Cortex of kidney (tissue), 1 donor: ENCODE measurements around the gene PAPOLB.

Experiments used
- DNase-seq: peaks from one replicate; lab custom pipeline; 2025; lab: John Stamatoyannopoulos, UW

Gene PAPOLB

DNA sequence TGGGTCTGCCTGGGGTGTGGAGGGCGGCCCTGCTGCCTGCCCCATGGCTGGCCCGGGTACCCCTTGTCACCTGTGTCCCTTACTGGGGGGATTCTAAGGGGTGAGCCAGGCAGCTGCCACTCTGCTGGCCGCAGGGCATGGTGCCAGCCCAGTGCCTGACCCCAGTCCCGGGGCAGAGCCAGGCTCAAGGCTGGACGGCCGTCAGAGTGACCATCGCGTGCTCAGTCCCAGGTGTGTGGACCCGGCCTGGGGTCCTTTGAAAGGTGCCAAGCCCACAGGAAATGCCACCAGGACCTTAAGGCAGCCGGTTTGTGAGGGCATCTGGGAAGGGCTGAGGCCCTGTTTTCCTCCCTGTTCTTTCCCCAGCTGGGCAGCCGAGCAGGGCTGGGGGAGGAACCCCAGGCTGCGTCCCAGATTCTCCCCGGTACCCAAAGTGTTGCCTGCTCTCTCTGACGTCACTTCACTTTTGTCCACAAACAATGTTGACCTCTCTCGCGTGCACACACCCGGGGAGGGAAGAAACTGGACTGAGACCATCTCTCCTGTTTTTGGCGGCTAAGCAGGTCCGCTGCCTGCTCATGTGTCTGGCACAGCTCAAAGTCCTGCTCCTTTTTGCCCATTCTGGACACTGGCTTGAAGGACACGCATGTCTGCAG lies 37.6 kb downstream of the PAPOLB start:
- no peak for DNase-seq

DNA sequence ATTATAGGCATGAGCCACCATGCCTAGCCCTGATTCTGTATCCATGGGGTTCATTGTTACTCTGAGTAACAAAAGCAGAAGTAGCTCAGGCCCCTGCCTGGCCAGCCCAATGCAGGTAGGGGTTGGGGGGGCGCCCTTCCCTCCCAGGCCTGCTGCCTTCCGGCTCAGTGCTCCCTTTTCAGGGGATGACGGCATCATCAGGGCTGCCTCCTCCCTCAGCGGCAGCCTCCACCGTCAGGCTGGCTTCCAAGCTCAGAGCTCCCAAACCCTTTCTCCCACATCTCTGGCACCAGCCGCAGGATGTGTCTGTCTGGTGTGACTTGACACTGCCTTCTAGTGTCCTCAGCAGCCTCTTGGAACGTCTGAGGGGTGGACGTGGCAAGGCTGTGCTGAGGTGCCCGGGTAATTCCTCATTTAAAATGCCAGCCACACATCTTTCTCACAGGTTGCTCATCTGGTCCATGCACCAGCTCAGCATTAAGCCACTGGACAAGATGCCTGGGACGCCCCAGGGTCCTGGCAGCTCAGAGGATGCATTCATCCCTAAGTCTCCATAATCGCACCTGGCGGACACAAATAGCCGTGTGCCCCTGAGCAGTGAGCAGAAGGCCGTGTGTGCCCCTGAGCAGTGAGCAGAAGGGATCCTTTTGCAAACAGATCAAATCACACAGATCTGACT lies 38.2 kb downstream of the PAPOLB start:
- no peak for DNase-seq

DNA sequence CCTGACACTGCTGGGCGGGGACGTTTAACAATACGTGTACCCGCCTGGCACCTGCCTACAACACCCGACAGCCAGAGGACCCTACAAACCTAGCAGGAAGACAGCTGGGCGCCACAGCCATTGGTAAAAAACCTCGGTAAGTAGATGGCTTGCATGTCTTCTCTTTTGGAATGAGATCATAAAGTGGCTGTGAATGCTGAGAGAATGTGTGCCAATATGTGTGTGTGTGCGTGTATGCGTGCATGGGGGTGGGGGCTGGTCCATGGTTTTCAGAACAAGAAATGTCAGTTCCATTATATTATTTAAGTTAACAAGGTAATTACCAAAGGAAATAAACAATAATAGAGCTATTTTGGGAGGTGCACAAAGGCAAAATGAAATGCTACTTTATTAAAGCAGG lies 39.2 kb downstream of the PAPOLB start:
- DNase-seq, result no peak

DNA sequence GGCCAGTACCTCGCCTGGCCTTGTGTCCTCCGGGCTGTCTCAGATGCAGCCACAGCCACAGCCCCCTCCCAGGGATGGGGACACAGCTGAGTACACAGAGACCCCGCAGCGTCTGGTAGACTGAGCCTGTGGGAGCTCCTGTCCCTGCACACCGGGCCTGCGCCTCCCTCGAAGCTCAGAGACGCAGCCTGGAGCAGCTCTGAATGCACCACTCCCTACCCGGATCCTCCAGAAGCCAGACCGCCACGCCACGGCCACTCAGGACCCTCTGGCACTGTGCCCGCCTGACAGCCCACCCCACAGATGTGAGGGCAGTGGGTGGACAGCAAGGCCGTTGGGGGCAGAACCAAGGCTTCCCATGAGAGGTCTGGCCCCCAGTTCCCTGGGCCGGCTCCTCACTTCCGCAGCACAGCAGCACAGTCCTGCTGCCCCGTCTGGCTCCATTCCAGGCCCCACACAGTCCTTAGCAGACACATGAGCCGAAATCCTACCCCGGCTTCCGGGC lies 40.8 kb downstream of the PAPOLB start:
- DNase-seq, result no peak

DNA sequence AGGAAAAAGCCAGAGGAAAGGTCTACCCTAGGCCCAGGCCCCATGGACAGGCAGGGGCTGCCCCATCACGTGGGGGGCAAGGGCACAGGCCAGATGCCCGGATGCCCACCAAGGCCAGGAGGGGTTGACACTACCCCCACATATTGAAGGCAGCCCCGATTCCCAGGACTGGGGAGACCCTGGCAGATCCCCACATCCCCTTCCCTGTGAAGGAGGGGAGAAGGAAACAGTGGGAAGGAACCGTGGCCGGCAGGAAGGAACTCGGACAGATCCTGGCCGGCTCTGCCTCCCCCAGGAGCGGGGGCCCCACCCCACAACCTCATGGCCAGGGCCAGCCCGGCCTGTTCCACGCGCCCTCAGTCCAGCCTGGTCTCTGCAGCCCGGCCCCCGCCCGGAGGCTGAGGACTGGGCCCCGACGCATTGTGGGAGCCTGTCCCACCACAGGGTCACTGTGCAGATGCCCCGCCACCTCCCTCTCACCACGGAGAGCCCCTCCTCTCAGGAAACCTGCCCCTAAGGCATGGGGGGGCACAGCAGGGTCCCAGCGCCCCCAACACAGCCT lies 41.3 kb downstream of the PAPOLB start:
- DNase-seq, result no peak

DNA sequence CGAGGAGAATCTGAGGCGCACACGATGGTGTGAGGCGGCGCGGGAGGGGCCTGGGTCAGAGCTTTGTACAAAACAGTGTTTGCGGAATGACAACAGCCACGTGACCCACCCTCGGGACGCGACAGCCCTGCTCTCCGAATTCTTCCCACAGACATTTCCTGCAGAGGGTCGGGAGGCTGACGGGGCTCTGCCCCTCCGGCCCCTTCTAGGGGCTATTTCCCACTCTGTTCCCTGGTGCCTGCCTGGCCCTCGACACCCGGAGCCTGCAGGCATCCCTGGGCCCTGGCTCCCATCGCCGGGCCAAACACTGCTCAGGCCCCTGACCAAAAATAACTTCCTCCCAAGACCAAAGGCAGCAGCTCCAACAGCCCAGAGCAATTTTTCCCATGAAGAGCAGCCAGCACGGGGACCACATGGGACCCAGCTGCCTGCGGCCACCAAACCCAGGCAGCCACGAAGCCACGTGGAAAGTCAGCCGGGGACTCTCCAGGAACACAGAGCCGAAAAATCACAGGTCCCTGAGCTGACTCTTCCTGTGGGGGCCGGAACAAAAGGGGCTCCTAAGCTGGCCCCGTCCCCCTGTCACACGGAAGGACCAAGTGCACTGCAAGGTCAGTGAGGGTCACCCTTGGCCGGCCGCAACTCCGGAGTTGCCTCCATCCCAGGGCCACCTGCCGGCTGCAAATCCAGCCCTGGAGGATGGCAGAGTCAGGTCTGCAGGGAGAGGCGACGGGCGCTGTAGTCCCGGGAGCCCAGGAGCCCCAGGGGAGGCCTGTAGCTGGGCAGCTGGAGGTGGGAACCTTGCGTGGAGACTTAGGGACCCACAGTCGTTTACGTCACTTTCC lies 42.0 kb downstream of the PAPOLB start:
- DNase-seq, result no peak

DNA sequence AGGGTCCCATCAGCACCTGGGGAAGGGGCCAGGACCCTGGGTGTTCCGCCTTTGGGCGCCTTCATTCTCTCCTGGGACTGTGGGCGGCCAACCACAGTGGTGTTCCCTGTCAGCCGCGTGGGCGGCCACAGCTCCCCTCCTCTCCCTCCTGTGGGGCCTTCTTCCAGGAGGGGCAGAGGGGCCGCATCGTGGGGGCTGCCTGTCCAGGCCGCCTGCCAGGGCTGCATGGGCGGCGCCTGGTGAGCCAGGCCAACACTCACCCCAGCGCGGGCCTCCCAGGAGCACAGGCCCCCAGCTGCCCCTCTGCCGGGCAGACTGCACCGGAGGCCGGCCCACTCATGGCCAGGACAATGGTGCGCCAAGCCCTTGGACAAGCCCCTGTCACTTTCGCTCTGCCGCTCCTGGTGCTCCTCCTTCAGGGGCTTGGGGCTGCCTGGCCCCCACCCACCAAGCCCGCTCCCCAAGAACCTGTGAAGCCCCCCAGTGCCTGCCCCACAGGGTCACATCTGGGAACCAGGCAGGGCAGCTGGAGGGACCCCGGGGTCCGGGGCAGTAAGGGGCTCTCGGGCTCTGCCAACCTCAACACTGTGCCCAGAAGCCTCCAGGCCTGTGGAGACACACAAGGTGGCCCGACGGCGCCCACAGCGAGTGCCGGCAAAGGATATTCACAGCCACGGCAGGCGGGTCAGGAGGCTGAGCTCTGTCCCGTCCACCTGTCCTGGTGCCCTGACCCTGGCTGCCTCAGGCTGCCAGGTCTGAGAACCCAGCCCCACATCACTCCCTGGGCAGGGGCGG lies 43.6 kb downstream of the PAPOLB start:
- DNase-seq, result no peak

DNA sequence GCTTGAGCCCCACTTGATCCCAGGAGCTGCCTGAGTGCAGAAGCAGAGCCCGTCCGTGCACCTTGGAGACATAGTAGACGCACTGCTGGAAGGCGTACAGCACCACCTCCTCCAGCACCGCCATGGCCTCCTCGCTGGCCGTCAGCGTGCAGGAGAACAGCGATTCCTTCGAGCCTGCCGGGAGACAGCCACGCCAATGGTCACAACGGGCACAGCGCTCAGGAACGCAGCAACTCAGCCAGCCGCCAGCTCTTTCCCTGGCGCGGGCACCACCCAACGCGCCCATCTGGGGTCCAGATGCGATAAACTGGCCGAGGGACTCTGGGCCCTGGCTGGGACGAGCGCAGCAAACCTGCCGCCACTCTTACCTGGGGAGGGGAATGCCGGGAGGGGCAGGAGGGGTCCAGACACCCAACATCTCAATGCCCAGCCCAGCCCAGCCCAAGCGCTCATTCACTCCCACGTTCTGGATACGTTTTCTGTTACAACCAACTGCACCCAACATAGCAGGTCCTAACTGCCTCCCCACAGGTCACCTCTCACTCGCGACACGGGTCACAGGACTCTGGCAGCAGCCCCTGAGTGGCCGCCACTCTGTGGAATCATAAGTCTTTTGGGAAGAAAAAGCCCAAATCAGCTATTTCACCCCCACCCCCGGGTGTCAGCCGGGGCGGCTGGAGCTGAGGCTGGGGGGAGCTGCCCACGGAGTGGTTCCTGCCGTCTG lies 44.5 kb downstream of the PAPOLB start:
- no peak for DNase-seq

DNA sequence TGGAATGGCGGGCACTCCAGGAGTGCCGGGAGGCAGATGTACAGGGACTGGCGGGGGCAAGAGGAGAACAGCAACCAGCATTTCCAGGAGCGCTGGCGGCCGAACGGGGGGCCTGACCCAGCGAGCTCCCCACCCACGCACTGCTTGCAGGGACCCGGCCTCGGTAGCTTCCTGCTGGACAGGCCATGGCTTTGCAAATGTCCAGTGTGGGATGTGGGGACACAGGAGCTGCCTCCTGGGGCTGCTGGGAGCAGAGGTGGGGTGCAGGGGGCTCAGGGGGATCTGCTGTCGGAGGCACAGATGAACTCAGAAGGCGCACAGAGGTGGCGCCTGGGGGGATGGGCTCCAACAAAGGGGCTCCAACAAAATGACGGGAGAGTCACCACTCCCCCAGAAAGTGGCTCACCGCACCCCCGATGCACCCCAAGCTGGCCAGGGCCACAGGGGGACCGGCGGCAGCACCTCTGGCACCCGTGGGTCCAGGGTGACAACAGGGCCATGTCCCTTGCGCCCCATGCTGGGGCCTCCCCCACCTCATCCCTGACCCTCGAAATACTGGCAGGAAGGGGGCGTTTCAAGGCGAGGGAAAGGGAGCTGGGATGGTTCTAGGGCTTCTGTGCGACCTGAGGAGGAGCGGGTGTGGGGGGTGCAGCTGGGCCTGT lies 45.3 kb downstream of the PAPOLB start:
- DNase-seq, result no peak

DNA sequence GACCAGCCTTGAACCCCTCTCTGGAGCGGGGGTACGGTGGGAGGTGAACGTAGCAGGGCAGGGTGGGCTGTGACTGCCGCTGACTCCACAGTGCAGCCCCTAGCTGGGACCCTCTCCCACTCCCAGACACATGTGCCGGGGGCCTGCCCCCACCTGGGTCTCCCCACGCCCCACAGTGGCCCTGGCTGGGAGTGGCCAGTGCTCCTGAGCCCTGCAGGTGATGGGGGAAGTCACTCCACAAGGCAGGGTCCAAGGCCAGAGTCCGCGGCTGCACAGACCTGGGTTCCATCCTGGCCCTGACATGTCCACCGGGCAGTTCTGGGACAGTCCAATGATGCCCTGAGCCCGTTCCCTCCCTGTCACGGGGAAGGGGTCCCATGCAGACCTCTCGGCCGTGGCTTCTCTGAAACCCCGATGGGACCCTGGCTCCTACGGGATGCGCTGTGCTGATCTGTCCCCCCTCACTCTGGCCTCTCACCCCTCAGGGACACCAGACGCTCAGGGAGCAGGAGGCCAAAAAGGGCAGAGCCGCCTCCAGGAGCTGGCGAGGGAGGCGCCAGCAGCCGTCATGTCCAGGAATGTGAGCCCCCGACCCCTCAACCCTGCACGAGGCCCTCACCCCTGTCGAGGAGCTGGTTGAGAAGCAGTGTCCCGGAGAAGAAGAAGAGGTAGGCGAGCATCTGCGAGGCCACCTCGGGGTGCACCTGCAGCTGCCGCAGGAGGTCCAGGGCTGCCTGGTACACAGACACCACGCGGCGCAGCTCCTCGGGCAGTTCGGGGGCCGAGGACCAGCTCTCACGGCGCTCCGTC lies 46.0 kb downstream of the PAPOLB start:
- DNase-seq, result no peak

DNA sequence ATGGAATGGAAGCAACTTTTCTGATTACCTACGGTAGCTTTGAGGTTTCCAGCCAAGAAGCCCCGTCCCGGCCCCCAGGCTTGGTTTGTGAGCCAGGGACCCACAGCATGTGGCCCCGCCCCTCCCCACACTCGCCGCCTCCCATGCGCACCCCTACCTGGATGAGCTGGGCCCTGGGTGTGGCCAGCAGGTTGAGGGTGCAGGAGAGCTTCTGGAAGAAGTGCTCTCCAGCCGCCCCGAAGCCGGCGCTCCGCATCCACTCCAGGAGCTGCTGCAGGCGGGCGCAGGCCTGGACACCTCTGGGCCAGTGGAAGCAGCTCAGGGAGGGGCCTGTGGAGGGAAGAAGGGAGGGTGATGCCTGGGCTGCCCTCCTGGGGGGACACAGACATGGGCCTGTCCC lies 46.7 kb downstream of the PAPOLB start:
- DNase-seq, result no peak

DNA sequence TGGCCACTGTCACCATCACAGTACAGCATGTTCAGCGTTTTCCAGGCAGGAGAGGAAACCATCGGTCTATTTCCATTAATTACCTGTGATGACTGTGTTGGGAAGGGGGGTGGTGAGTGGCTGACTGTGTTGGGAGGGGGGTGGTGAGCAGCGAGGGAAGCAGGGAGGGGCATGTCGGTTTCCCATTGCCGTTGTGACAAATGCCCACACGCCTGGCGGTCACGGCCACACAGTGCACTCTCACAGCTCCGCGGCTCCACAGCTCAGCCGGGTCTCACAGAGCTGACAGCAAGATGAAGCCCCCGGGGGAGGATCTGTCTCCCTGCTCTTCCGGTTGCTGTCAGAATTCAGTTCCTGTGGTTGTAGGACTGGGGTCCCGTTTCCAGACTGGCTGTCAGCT lies 47.4 kb downstream of the PAPOLB start:
- no peak for DNase-seq

DNA sequence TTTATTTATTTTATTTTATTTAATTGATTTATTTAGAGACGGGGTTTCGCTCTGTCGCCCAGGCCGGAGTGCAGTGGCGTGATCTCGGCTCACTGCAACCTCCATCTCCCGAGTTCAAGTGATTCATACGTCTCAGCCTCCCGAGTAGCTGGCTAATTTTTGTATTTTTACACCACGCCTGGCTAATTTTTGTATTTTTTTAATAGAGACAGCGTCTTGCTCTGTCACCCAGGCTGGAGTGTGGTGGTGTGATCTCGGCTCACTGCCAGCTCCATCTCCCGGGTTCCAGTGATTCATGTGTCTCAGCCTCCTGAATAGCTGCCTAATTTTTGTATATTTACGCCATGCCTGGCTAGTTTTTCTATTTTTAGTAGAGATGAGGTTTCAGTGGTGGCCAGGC lies 52.2 kb downstream of the PAPOLB start:
- DNase-seq, result no peak

DNA sequence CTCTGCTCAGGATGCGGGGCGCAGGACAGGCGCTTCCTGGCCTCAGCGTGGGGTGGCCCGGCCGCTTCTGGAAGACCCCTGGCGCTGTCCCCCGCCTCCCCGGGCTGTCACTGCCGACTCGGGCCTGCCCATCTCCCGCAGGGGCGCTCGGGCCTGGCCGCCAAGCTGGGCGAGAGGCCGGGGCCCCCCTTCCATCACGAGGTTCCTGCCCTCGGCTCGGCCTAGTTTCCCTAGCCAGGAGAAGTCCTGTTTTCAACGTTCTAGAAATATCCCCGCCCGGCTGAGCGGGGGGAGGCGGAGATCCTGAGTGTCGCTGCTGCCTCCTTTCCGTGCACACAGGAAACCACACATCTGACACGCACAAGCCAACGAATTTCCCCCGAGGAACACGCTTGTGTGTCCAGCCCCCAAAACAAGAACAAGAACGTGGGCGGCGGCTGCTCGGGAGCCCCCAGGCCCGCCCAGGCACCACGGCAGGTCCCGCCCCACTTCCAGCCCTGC lies 52.7 kb downstream of the PAPOLB start:
- DNase-seq, result no peak

DNA sequence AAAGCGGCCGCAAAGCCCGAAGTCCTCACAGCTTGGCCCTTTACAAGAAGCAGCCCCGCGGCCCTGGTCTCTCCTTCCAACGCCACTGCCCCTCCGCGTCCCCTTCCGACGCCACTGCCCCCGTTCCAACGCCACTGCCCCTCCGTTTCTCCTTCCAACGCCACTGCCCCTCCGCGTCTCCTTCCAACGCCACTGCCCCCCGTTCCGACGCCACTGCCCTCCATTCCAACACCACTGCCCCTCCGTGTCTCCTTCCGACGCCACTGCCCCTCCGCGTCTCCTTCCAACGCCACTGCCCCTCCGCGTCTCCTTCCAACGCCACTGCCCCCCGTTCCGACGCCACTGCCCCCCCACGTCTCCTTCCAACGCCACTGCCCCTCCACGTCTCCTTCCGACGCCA lies 53.3 kb downstream of the PAPOLB start:
- DNase-seq, result no peak

DNA sequence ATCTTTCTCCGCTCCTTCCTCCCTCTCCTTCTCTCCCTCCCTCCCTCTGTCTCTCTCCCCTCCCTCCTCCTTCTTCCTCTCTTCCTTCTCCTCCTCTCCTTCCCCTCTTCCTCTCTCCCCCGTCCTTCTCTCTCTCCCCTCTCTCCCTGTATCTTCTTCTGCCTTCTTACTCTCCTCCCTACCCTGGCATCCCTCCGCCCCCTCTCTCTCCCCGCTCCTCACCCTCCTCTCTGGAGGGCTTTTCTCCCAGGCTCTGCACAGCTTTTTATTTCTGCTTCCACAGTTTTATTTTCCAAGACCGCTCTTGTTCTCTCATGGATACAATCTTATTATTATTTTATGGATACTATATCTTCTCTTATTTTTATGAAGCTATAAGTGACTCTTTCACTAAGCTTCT lies 53.8 kb downstream of the PAPOLB start:
- DNase-seq, result no peak
